Activated B cell treated with CpG ODN at 0.5 μM for 24 hours (primary cell): ENCODE data around the gene MAJIN. TPM values are rescaled to one million over a fixed set of nuclear protein-coding genes. Genes with fewer than 3 reads are reported as not detected.
"Not testable (repeated sequence)": the region's sequence is repeated elsewhere in the genome, so short reads cannot be mapped to it uniquely, and the experiment has no call there.

Experiments used
- ATAC-seq: fragments of 200-7000 bp; cut with Tn5 transposase; one replicate; pipeline ENCODE4 v1.10.0; 2021; ENCODE audit warnings: low read depth, mild to moderate bottlenecking, moderate library complexity
- CTCF ChIA-PET: fragments of 350-600 bp; sonication (Branson Sonifier 250); formaldehyde crosslinking; loops from one replicate; lab custom pipeline; 2021; ENCODE audit warnings: antibody characterized with exemption; lab: Charles Lee
- POLR2A ChIA-PET: fragments of 350-600 bp; sonication (Branson Sonifier 250); formaldehyde crosslinking; loops from one replicate; lab custom pipeline; 2021; ENCODE audit warnings: antibody characterized with exemption; lab: Charles Lee
- DNase-seq: peaks from one replicate; pipeline ENCODE4 v3.0.0; 2022
- H3K27ac Mint-ChIP-seq: one replicate; pipeline ENCODE4 v1.8.0; 2020; ENCODE audit warnings: mixed read lengths
- H3K27me3 Mint-ChIP-seq: one replicate; pipeline ENCODE4 v1.8.0; 2021; ENCODE audit warnings: mixed read lengths
- H3K36me3 Mint-ChIP-seq: one replicate; pipeline ENCODE4 v1.8.0; 2021; ENCODE audit warnings: low read depth, mixed read lengths
- H3K4me1 Mint-ChIP-seq: one replicate; pipeline ENCODE4 v1.8.0; 2021; ENCODE audit warnings: mixed read lengths
- H3K4me3 Mint-ChIP-seq: one replicate; pipeline ENCODE4 v1.8.0; 2020; ENCODE audit warnings: mild to moderate bottlenecking, mixed read lengths
- H3K9me3 Mint-ChIP-seq: one replicate; pipeline ENCODE4 v1.8.0; 2020; ENCODE audit warnings: mixed read lengths
- CTCF ChIP-seq: fragments of 200-600 bp; IDR thresholded peaks from one replicate; pipeline ENCODE4 v1.8.0; 2022; ENCODE audit warnings: antibody characterized with exemption, mild to moderate bottlenecking
- intact Hi-C: fragments of 100-400 bp; cut with micrococcal nuclease; formaldehyde crosslinking; loops from one replicate; pipeline ENCODE4 v1.15.1; 2024
- total RNA-seq: library from RNA; stranded (reverse); gene quantifications from 2 replicates; pipeline ENCODE4 v1.2.3, GENCODE V29; 2022

Gene MAJIN
- total RNA-seq, 1 donor from 2014 or later = 0.20 TPM

GRCh38 chr11:65008873-65009272 lies 37.0 kb upstream of the MAJIN start:
- Mint-ChIP-seq H3K9me3 (no peaks in the 10 kb centered on the region), H3K4me1 (peaks cover 9% of the 10 kb centered on the region), H3K36me3 (peaks cover 2% of the 10 kb centered on the region), H3K27ac (no peak overlapping the region), H3K27me3 (no peaks in the 10 kb centered on the region), H3K4me3 (no peak overlapping the region)
- DNase-seq = no peak
- ChIA-PET POLR2A (interaction anchor here (0.6 to 0.7 kb wide), 3 partner anchors 9 to 160 kb away, joined by 3 to 11 read pairs (median 7); no protein-coding TSS in a partner anchor), CTCF (no interaction called here)
- ATAC-seq = no peak
- no peak for TF ChIP-seq CTCF
- intact Hi-C loops = no loop called here

- Mint-ChIP-seq H3K27me3 (no peaks in the 10 kb centered on the region), H3K9me3 (no peaks in the 10 kb centered on the region), H3K4me3 (no peak overlapping the region), H3K27ac (no peak overlapping the region), H3K4me1 (peaks cover 3% of the 10 kb centered on the region), H3K36me3 (no peaks in the 10 kb centered on the region)
- no peak for ATAC-seq
- no peak for DNase-seq
- CTCF ChIA-PET = no interaction called here
- no peak for TF ChIP-seq CTCF
- POLR2A ChIA-PET = interaction anchor here (0.7 kb wide), 2 partner anchors 8 to 159 kb away, joined by 7 to 11 read pairs; no protein-coding TSS in a partner anchor
- intact Hi-C loops = no loop called here
These were observed 36.1 kb upstream of the MAJIN start for GRCh38 chr11:65008016-65008415.

- H3K4me1 Mint-ChIP-seq, H3K36me3 Mint-ChIP-seq, DNase-seq, intact Hi-C loops, H3K27me3 Mint-ChIP-seq, H3K4me3 Mint-ChIP-seq, ATAC-seq, CTCF ChIA-PET, H3K27ac Mint-ChIP-seq, H3K9me3 Mint-ChIP-seq, POLR2A ChIA-PET: not testable (repeated sequence)
These were observed 32.1 kb upstream of the MAJIN start for GRCh38 chr11:65003968-65004367.

- no peak for DNase-seq
- POLR2A ChIA-PET = no interaction called here
- no peak for TF ChIP-seq CTCF
- CTCF ChIA-PET = no interaction called here
- H3K9me3 Mint-ChIP-seq = no peaks in the 10 kb centered on the region
- H3K36me3 Mint-ChIP-seq = no peaks in the 10 kb centered on the region
- H3K4me1 Mint-ChIP-seq = peaks cover 4% of the 10 kb centered on the region
- H3K27ac Mint-ChIP-seq = no peak overlapping the region
- intact Hi-C loops = no loop called here
- no peak for ATAC-seq
- no peaks in the 10 kb centered on the region for H3K27me3 Mint-ChIP-seq
- H3K4me3 Mint-ChIP-seq = no peak overlapping the region
These were observed 31.4 kb upstream of the MAJIN start for GRCh38 chr11:65003282-65003681.

- Mint-ChIP-seq H3K4me1 (peaks cover 7% of the 10 kb centered on the region), H3K27me3 (no peaks in the 10 kb centered on the region), H3K4me3 (no peak overlapping the region), H3K36me3 (no peaks in the 10 kb centered on the region), H3K9me3 (no peaks in the 10 kb centered on the region), H3K27ac (no peak overlapping the region)
- intact Hi-C loops = no loop called here
- POLR2A ChIA-PET = no interaction called here
- no peak for DNase-seq
- ATAC-seq = no peak
- TF ChIP-seq CTCF = no peak
- CTCF ChIA-PET = no interaction called here
These were observed 30.8 kb upstream of the MAJIN start for GRCh38 chr11:65002706-65003105.

GRCh38 chr11:64999478-64999877 lies 27.6 kb upstream of the MAJIN start:
- Mint-ChIP-seq H3K36me3 (no peaks in the 10 kb centered on the region), H3K4me1 (peaks cover 19% of the 10 kb centered on the region), H3K9me3 (no peaks in the 10 kb centered on the region), H3K27ac (no peak overlapping the region), H3K4me3 (no peak overlapping the region), H3K27me3 (no peaks in the 10 kb centered on the region)
- POLR2A ChIA-PET = interaction anchor here (0.6 kb wide), 1 partner anchor 9 kb away, joined by 11 read pairs; no protein-coding TSS in a partner anchor
- CTCF ChIA-PET = interaction anchor here (1.3 kb wide), 1 partner anchor 13 kb away, joined by 4 read pairs; no protein-coding TSS in a partner anchor
- DNase-seq (no peak), ATAC-seq (no peak)
- intact Hi-C loops = no loop called here
- no peak for TF ChIP-seq CTCF
